H9 (cell line): Measurements from ENCODE around the gene CTNNB1. TPM values are rescaled to one million over a fixed set of nuclear protein-coding genes. Genes with fewer than 3 reads are reported as not detected.

Experiments used
- DNase-seq: peaks from one replicate; pipeline ENCODE4 v3.0.0-alpha.2; 2017
- H2AFZ ChIP-seq: one replicate; pipeline ENCODE4 v1.6.1; 2013; ENCODE audit warnings: mild to moderate bottlenecking, low read length, control low read depth, moderate library complexity
- H2AK5ac ChIP-seq: 2 replicates; pipeline ENCODE4 v1.6.1; 2013; ENCODE audit warnings: low read length, control low read depth, mixed read lengths; ENCODE audit not compliant: insufficient read length
- H2BK120ac ChIP-seq: one replicate; pipeline ENCODE4 v1.6.1; 2013; ENCODE audit warnings: low read depth, mild to moderate bottlenecking, low read length, control low read depth, inconsistent platforms; ENCODE audit not compliant: poor library complexity, severe bottlenecking
- H2BK12ac ChIP-seq: 2 replicates; pipeline ENCODE4 v1.6.1; 2013; ENCODE audit warnings: low read length, control low read depth, mixed read lengths, low read depth; ENCODE audit not compliant: insufficient read length
- H2BK15ac ChIP-seq: 2 replicates; pipeline ENCODE4 v1.6.1; 2013; ENCODE audit warnings: low read depth, low read length, control low read depth
- H2BK20ac ChIP-seq: one replicate; pipeline ENCODE4 v1.6.1; 2013; ENCODE audit warnings: low read depth, mild to moderate bottlenecking, low read length, control low read depth, inconsistent platforms; ENCODE audit not compliant: poor library complexity, severe bottlenecking
- H2BK5ac ChIP-seq: 2 replicates; pipeline ENCODE4 v1.6.1; 2013; ENCODE audit warnings: low read length, control low read depth, mixed read lengths; ENCODE audit not compliant: insufficient read length
- H3K14ac ChIP-seq: 2 replicates; pipeline ENCODE4 v1.6.1; 2013; ENCODE audit warnings: low read length, control low read depth; ENCODE audit not compliant: insufficient read depth
- H3K18ac ChIP-seq: 2 replicates; pipeline ENCODE4 v1.6.1; 2013; ENCODE audit warnings: low read depth, mild to moderate bottlenecking, mixed read lengths, low read length, control low read depth; ENCODE audit not compliant: insufficient read length
- H3K23ac ChIP-seq: 2 replicates; pipeline ENCODE4 v1.6.1; 2013; ENCODE audit warnings: low read length, control low read depth, mixed read lengths, low read depth; ENCODE audit not compliant: insufficient read length
- H3K23me2 ChIP-seq: 2 replicates; pipeline ENCODE4 v1.6.1; 2013; ENCODE audit warnings: low read depth, mild to moderate bottlenecking, mixed read lengths, low read length, control low read depth; ENCODE audit not compliant: insufficient read length, poor library complexity, severe bottlenecking
- H3K27ac ChIP-seq: 2 replicates; pipeline ENCODE4 v1.5.1; 2013; ENCODE audit warnings: low read length, control low read depth, mixed read lengths, low read depth; ENCODE audit not compliant: insufficient read length
- H3K27me3 ChIP-seq: 2 replicates; pipeline ENCODE4 v1.6.1; 2013; ENCODE audit warnings: low read length, control low read depth, inconsistent platforms; ENCODE audit not compliant: insufficient read depth
- H3K4ac ChIP-seq: 2 replicates; pipeline ENCODE4 v1.6.1; 2013; ENCODE audit warnings: low read depth, mild to moderate bottlenecking, control low read depth, inconsistent platforms, low read length, moderate library complexity
- H3K4me1 ChIP-seq: 2 replicates; pipeline ENCODE4 v1.6.1; 2013; ENCODE audit warnings: low read length, control low read depth, inconsistent platforms; ENCODE audit not compliant: insufficient read depth
- H3K4me2 ChIP-seq: 2 replicates; pipeline ENCODE4 v1.6.1; 2013; ENCODE audit warnings: low read length, control low read depth, mixed read lengths; ENCODE audit not compliant: insufficient read length, insufficient read depth
- H3K56ac ChIP-seq: 2 replicates; pipeline ENCODE4 v1.6.1; 2013; ENCODE audit warnings: low read depth, mild to moderate bottlenecking, mixed read lengths, low read length, control low read depth; ENCODE audit not compliant: insufficient read length
- H3K79me1 ChIP-seq: 2 replicates; pipeline ENCODE4 v1.6.1; 2013; ENCODE audit warnings: low read depth, mild to moderate bottlenecking, moderate library complexity, low read length, control low read depth, inconsistent platforms; ENCODE audit not compliant: insufficient read depth, poor library complexity, severe bottlenecking
- H3K79me2 ChIP-seq: 2 replicates; pipeline ENCODE4 v1.6.1; 2013; ENCODE audit warnings: low read length, control low read depth, inconsistent platforms; ENCODE audit not compliant: insufficient read depth
- H3K9ac ChIP-seq: 2 replicates; pipeline ENCODE4 v1.6.1; 2013; ENCODE audit warnings: low read length, control low read depth, mixed read lengths; ENCODE audit not compliant: insufficient read length; ENCODE audit errors: extremely low read depth
- H3K9me3 ChIP-seq: one replicate; pipeline ENCODE4 v1.6.1; 2013; ENCODE audit warnings: low read depth, low read length, inconsistent platforms; ENCODE audit not compliant: control insufficient read depth
- H3T11ph ChIP-seq: one replicate; pipeline ENCODE4 v1.6.1; 2013; ENCODE audit warnings: mild to moderate bottlenecking, low read length, control low read depth, inconsistent platforms
- H4K20me1 ChIP-seq: one replicate; pipeline ENCODE4 v1.6.1; 2013; ENCODE audit not compliant: control insufficient read depth, insufficient read length, insufficient read depth
- H4K5ac ChIP-seq: 2 replicates; pipeline ENCODE4 v1.6.1; 2013; ENCODE audit warnings: low read depth, mild to moderate bottlenecking, mixed read lengths, low read length, control low read depth; ENCODE audit not compliant: insufficient read length
- H4K8ac ChIP-seq: replicated peaks from 2 replicates; pipeline ENCODE4 v1.6.1; 2013; ENCODE audit warnings: low read length, control low read depth, mixed read lengths, low read depth; ENCODE audit not compliant: insufficient read length
- H4K91ac ChIP-seq: 2 replicates; pipeline ENCODE4 v1.6.1; 2013; ENCODE audit warnings: low read depth, mild to moderate bottlenecking, moderate library complexity, mixed read lengths, low read length, control low read depth; ENCODE audit not compliant: insufficient read length
- H3K27ac Mint-ChIP-seq, 3 experiments: 2 replicates in 2 of 3; 3 replicates in 1 of 3; pipeline ENCODE4 v1.8.0; 2020 to 2021; ENCODE audit warnings: mixed read lengths in 3 of 3, mild to moderate bottlenecking in 1 of 3, moderate library complexity in 1 of 3
- H3K27me3 Mint-ChIP-seq: 2 replicates; pipeline ENCODE4 v1.8.0; 2021; ENCODE audit warnings: low read depth, mild to moderate bottlenecking, moderate library complexity, mixed read lengths
- H3K36me3 Mint-ChIP-seq, 3 experiments: 2 replicates in 2 of 3; 3 replicates in 1 of 3; pipeline ENCODE4 v1.8.0; 2020 to 2021; ENCODE audit warnings: low read depth in 3 of 3, mixed read lengths in 3 of 3; ENCODE audit not compliant: insufficient read depth in 1 of 3
- H3K4me1 Mint-ChIP-seq, 2 experiments: 2 replicates each; pipeline ENCODE4 v1.8.0; 2020; ENCODE audit warnings: mixed read lengths in 2 of 2
- H3K4me3 Mint-ChIP-seq, 2 experiments: 2 replicates in 1 of 2; 3 replicates in 1 of 2; pipeline ENCODE4 v1.8.0; 2020 to 2021; ENCODE audit warnings: mild to moderate bottlenecking in 2 of 2, mixed read lengths in 2 of 2, moderate library complexity in 1 of 2
- H3K9me3 Mint-ChIP-seq, 2 experiments: 2 replicates in 1 of 2; 3 replicates in 1 of 2; pipeline ENCODE4 v1.8.0; 2020; ENCODE audit warnings: mild to moderate bottlenecking in 2 of 2, mixed read lengths in 2 of 2, moderate library complexity in 1 of 2
- WGBS: extraction: QIAGEN DNeasy Blood & Tissue Kit; methylation state at CpG from one replicate; pipeline ENCODE4 v1.1.7; 2013; ENCODE audit warnings: missing lambda C conversion rate, low lambda C conversion rate, mixed read lengths; ENCODE audit not compliant: insufficient read length; ENCODE audit errors: extremely low coverage; 5-methylcytosine and 5-hydroxymethylcytosine counted together
- total RNA-seq: library from RNA; stranded (reverse); gene quantifications from 2 replicates; pipeline ENCODE4 v1.2.1, GENCODE V29; 2021
- TF ChIP-seq, protein P1 (sequence below): fragments of 200-600 bp; sonication (generic); conservative IDR thresholded peaks from 3 replicates; pipeline ENCODE4 v1.8.0; 2021; ENCODE audit warnings: antibody characterized with exemption, mild to moderate bottlenecking

The CTNNB1 gene
- total RNA-seq, 1 experiment from 2014 or later = 500 TPM

DNA sequence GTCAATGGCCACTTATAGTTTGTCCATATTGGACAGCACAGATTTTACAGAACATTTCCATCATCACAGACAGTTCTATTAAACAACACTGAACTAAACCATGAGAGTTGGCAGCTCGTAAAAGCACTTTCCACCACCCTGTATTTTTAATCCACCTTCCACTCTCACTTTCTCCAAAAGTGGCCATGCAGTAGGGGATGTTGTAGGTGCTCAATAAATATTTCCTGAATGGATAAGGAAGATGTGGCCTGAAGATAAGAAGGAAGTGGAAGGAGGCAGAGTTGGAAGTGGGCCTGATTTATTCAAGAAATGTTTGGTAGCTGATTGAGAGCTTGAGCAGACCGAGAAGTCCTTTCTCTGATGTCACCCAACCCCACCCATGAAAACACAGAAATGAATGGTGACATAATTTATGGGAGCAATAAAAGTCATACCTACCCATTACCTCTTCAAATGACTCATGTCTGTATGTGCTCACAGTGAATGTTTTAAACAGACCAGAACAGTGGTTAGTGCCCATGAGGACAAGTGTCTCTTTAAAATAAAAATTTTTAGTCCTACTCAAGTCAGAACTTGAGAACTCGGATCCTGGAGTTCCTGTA is 39.6 kb upstream of the CTNNB1 start:
- H3K9me3 ChIP-seq = no peaks in the 10 kb centered on the region
- H2BK15ac ChIP-seq = no peak overlapping the region
- no peak overlapping the region for H4K5ac ChIP-seq
- H2BK120ac ChIP-seq = no peak overlapping the region
- no peaks in the 10 kb centered on the region for H3K23me2 ChIP-seq
- no peak overlapping the region for H3K56ac ChIP-seq
- no peak overlapping the region for H3K4me2 ChIP-seq
- no peaks in the 10 kb centered on the region for H3K79me1 ChIP-seq
- no peak overlapping the region for H3K23ac ChIP-seq
- H3K18ac ChIP-seq = no peak overlapping the region
- H3K4me3 Mint-ChIP-seq = no peak overlapping the region
- H3K14ac ChIP-seq = no peak overlapping the region
- H2BK12ac ChIP-seq = no peak overlapping the region
- DNase-seq = no peak
- no peak overlapping the region for H2BK5ac ChIP-seq
- no peaks in the 10 kb centered on the region; a peak in 2 of 7 replicates for H3K36me3 Mint-ChIP-seq
- peaks cover 8% of the 10 kb centered on the region; the same call in 1 of the 2 replicates for H3K4me1 ChIP-seq
- no peak overlapping the region for H2AFZ ChIP-seq
- H3K4me1 Mint-ChIP-seq = peaks cover 13 to 19% of the 10 kb centered on the region in 2 experiments
- no peak overlapping the region for H2AK5ac ChIP-seq
- no peak overlapping the region for H3K27ac ChIP-seq
- no peaks in the 10 kb centered on the region for H3K27me3 ChIP-seq
- no peak overlapping the region for H3K27ac Mint-ChIP-seq
- no peak overlapping the region for H3K4ac ChIP-seq
- no peaks in the 10 kb centered on the region for H4K20me1 ChIP-seq
- no peak overlapping the region for H2BK20ac ChIP-seq
- no peaks in the 10 kb centered on the region for H3K9me3 Mint-ChIP-seq
- TF ChIP-seq, protein P1, sequence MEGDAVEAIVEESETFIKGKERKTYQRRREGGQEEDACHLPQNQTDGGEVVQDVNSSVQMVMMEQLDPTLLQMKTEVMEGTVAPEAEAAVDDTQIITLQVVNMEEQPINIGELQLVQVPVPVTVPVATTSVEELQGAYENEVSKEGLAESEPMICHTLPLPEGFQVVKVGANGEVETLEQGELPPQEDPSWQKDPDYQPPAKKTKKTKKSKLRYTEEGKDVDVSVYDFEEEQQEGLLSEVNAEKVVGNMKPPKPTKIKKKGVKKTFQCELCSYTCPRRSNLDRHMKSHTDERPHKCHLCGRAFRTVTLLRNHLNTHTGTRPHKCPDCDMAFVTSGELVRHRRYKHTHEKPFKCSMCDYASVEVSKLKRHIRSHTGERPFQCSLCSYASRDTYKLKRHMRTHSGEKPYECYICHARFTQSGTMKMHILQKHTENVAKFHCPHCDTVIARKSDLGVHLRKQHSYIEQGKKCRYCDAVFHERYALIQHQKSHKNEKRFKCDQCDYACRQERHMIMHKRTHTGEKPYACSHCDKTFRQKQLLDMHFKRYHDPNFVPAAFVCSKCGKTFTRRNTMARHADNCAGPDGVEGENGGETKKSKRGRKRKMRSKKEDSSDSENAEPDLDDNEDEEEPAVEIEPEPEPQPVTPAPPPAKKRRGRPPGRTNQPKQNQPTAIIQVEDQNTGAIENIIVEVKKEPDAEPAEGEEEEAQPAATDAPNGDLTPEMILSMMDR = no peak
- no peak overlapping the region for H4K8ac ChIP-seq
- WGBS = no CpG with 5 or more reads among the region's 3 CpGs
- H4K91ac ChIP-seq = no peak overlapping the region
- no peak overlapping the region for H3T11ph ChIP-seq
- no peaks in the 10 kb centered on the region for H3K27me3 Mint-ChIP-seq
- no peak overlapping the region for H3K9ac ChIP-seq
- no peaks in the 10 kb centered on the region for H3K79me2 ChIP-seq
